ENCODE measurements around the gene MPRIP. TPM values are rescaled to one million over a fixed set of nuclear protein-coding genes. Genes with fewer than 3 reads are reported as not detected.

MPRIP gene
- total and polyA plus RNA-seq, 2 donors (not counting 1 experiment from before 2014, with no cell fraction given), result 130 to 299 TPM

DNA sequence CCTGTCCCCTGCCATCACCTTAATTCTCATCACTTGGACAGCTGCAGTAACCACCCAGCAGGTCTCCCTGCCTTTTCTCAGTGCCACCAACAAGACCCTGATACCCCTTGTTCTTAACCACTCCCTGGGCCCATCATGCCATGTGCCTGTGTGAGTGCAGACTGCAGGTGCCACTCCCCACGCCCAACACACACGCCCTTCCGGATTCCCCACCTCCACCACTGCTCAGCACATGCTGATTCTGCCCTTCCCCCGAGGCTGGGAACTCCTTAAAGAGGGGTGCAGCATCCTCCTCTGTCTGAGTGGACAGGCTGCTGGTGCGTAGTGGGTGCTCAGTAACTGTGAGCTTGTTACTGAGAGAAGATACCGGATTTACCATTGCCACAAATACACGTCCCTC is 111.5 kb downstream of the MPRIP start:
- Histone ChIP-seq H3K4me2 (replicated peaks; ENCODE audit: low read depth, low read length, poor library complexity, severe bottlenecking) (no peak overlapping the region), H3K4me1 (ENCODE audit: control insufficient read depth in 2 of 2, insufficient read depth in 2 of 2, low read length in 2 of 2) (no peaks in the 10 kb centered on the region), H3K27ac (ENCODE audit: low read length in 2 of 2) (no peak overlapping the region), H3K79me2 (ENCODE audit: control insufficient read depth, insufficient read depth, low read length) (no peaks in the 10 kb centered on the region), H3K36me3 (replicated peaks in 1 of 2; ENCODE audit: control extremely low read depth in 1 of 2, control insufficient read depth in 1 of 2, extremely low read depth in 1 of 2, insufficient read depth in 2 of 2, low read length in 1 of 2) (peaks cover 0 to 79% of the 10 kb centered on the region in 2 experiments), H2AFZ (ENCODE audit: insufficient read depth, low read depth, low read length, poor library complexity, severe bottlenecking) (no peak overlapping the region), H3K9me3 (ENCODE audit: control extremely low read depth in 1 of 3, control insufficient read depth in 2 of 3, insufficient read depth in 1 of 3, low read length in 2 of 3) (no peaks in the 10 kb centered on the region), H3K4me3 (ENCODE audit: control extremely low read depth in 1 of 5, extremely low read depth in 1 of 5, insufficient read depth in 1 of 5, low read depth in 2 of 5, low read length in 4 of 5) (no peak overlapping the region), H3K27me3 (replicated peaks in 1 of 4; ENCODE audit: control extremely low read depth in 1 of 4, control insufficient read depth in 3 of 4, insufficient read depth in 4 of 4, low read length in 3 of 4) (no peaks in the 10 kb centered on the region), H4K20me1 (ENCODE audit: control insufficient read depth, insufficient read depth, low read length, poor library complexity, severe bottlenecking) (no peaks in the 10 kb centered on the region), H3K9ac (ENCODE audit: low read length) (no peak overlapping the region)
- Mint-ChIP-seq H3K27ac (no peak overlapping the region), H3K27me3 (no peaks in the 10 kb centered on the region), H3K4me1 (peaks cover 8% of the 10 kb centered on the region), H3K4me3 (no peak overlapping the region), H3K9me3 (ENCODE audit: insufficient read depth) (no peaks in the 10 kb centered on the region)
- intact Hi-C loops (cut with micrococcal nuclease), result no loop called here
- ATAC-seq (ENCODE audit: low read depth) (no peak), DNase-seq (no peak)
- ChIA-PET CTCF (no interaction called here), POLR2A (no interaction called here)
- no CpG with 5 or more reads among the region's 7 CpGs for WGBS (ENCODE audit: insufficient coverage)
- TF ChIP-seq CTCF (IDR thresholded peaks at IDR 0.05), result no peak
- TF ChIP-seq EZH2 (IDR thresholded peaks at IDR 0.05; ENCODE audit: borderline replicate concordance, insufficient read depth, low read depth, low read length, poor library complexity, severe bottlenecking), result no peak

DNA sequence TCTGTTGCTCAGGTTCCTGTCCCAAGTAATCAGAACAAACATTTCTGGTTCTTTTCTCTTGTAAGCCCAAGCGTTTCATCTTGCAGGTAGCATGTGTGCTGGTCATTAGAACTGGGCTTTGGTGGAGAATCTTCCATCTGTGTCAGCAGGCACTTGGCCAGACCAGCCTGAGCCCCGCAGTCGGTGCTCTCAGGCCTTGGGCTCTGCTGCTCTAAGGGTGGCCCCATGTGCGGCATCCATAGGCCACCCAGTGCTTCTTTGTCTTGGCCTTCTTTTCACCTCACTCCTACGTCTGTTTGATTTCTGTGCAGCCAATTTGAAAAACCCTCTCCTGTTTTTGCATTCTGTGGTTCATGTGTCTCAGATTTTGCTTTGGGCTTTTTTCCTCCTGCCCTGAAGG is 112.3 kb downstream of the MPRIP start:
- ATAC-seq (ENCODE audit: low read depth) (no peak), DNase-seq (no peak)
- CTCF ChIA-PET, result no interaction called here
- no peaks in the 10 kb centered on the region for H3K27me3 Mint-ChIP-seq
- Histone ChIP-seq H4K20me1 (ENCODE audit: control insufficient read depth, insufficient read depth, low read length, poor library complexity, severe bottlenecking) (no peaks in the 10 kb centered on the region), H3K4me2 (replicated peaks; ENCODE audit: low read depth, low read length, poor library complexity, severe bottlenecking) (no peak overlapping the region), H3K36me3 (replicated peaks in 1 of 2; ENCODE audit: control extremely low read depth in 1 of 2, control insufficient read depth in 1 of 2, extremely low read depth in 1 of 2, insufficient read depth in 2 of 2, low read length in 1 of 2) (peaks cover 0 to 87% of the 10 kb centered on the region in 2 experiments), H3K79me2 (ENCODE audit: control insufficient read depth, insufficient read depth, low read length) (no peaks in the 10 kb centered on the region), H3K27me3 (replicated peaks in 1 of 4; ENCODE audit: control extremely low read depth in 1 of 4, control insufficient read depth in 3 of 4, insufficient read depth in 4 of 4, low read length in 3 of 4) (no peaks in the 10 kb centered on the region), H3K27ac (ENCODE audit: low read length in 2 of 2) (no peak overlapping the region), H3K4me3 (ENCODE audit: control extremely low read depth in 1 of 5, extremely low read depth in 1 of 5, insufficient read depth in 1 of 5, low read depth in 2 of 5, low read length in 4 of 5) (no peak overlapping the region), H3K9ac (ENCODE audit: low read length) (no peak overlapping the region), H3K9me3 (ENCODE audit: control extremely low read depth in 1 of 3, control insufficient read depth in 2 of 3, insufficient read depth in 1 of 3, low read length in 2 of 3) (no peaks in the 10 kb centered on the region), H2AFZ (ENCODE audit: insufficient read depth, low read depth, low read length, poor library complexity, severe bottlenecking) (no peak overlapping the region), H3K4me1 (ENCODE audit: control insufficient read depth in 2 of 2, insufficient read depth in 2 of 2, low read length in 2 of 2) (no peaks in the 10 kb centered on the region)
- H3K4me3 Mint-ChIP-seq, result no peak overlapping the region
- no peak overlapping the region for H3K27ac Mint-ChIP-seq
- intact Hi-C loops (cut with micrococcal nuclease), result no loop called here
- TF ChIP-seq EZH2 (IDR thresholded peaks at IDR 0.05; ENCODE audit: borderline replicate concordance, insufficient read depth, low read depth, low read length, poor library complexity, severe bottlenecking) (no peak), CTCF (IDR thresholded peaks at IDR 0.05) (no peak)
- WGBS (ENCODE audit: insufficient coverage), result 94% methylated on average over 4 of the region's 5 CpGs
- POLR2A ChIA-PET, result no interaction called here
- H3K9me3 Mint-ChIP-seq (ENCODE audit: insufficient read depth), result no peaks in the 10 kb centered on the region
- peaks cover 8% of the 10 kb centered on the region for H3K4me1 Mint-ChIP-seq
